Stimulated activated CD8-positive, alpha-beta memory T cell treated with anti-CD3 and anti-CD28 coated beads, Interleukin-12 subunit alpha, Interleukin-12 subunit beta, amount 100 ng/mL, for 4 hours (primary cell): ENCODE measurements around the gene PITPNC1.

Experiments
- DNase-seq: peaks from one replicate; pipeline ENCODE4 v3.0.0-alpha.2; 2020; ENCODE audit warnings: low read depth

PITPNC1 gene

DNA sequence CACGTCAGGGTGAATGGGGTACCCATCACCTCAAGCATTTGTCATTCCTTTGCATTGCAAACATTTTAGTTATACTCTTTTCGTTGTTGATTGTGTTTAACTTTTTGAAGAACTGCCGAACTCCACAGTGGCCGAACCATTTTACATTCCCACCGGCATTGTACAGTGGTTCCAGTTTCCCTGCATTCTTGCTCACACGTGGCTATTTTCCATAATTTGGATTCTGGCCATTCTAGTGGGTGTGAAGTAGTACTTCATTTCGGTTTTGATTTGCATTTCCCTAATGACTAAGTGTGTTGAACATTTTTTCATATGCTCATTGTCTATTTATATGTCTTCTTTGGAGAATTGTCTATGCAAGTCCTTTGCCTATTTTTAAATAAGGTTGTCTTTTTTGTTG, 353.6 kb downstream of the PITPNC1 start:
- no peak for DNase-seq

- no peak for DNase-seq
Measured at GRCh38 chr17:67733449-67733848, 356.4 kb downstream of the PITPNC1 start.

DNA sequence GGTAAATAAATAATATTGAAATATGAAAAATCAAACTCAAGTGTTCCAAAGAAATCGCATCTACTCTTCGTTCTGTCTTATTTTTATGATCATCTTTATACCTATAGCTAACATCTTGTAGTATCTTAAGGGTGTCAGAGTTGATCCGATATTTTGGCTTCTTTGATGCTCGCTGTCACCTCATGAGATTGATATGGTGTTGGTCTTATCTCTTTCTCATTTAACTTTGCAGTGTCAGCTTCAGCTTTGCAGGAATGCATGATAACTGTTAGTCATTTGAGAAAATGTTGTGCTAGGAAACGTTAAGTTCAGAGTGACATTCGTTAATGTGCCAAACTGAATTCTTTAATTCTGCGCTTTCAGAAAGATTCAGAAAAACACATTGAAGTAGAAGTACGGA, 360.1 kb downstream of the PITPNC1 start:
- DNase-seq = no peak

- no peak for DNase-seq
Measured at GRCh38 chr17:67742025-67742424, 364.9 kb downstream of the PITPNC1 start.
